GM12865 (cell line): ENCODE results near the gene ZSCAN18.

ENCODE experiments used
- DNase-seq: peaks from one replicate; pipeline ENCODE4 v3.0.0; 2010; ENCODE audit warnings: low read depth
- H3K4me3 ChIP-seq: 2 replicates; pipeline ENCODE4 v1.5.1; 2011; ENCODE audit warnings: mild to moderate bottlenecking, low read depth, low read length, control low read depth
- CTCF ChIP-seq: IDR thresholded peaks from 2 replicates; pipeline ENCODE4 v1.5.1; 2011; ENCODE audit warnings: low read length, control low read depth, low read depth, inconsistent platforms; ENCODE audit not compliant: insufficient read depth; ENCODE audit errors: missing control alignments

Gene ZSCAN18

GRCh38 chr19:58054901-58055874 is 42.8 kb downstream of the ZSCAN18 start:
- no peak for TF ChIP-seq CTCF
- no peak for DNase-seq
- no peak overlapping the region for H3K4me3 ChIP-seq

GRCh38 chr19:58053480-58054156 is 44.4 kb downstream of the ZSCAN18 start:
- no peak for TF ChIP-seq CTCF
- DNase-seq, result no peak
- no peak overlapping the region for H3K4me3 ChIP-seq

- no peak for DNase-seq
- no peak for TF ChIP-seq CTCF
- H3K4me3 ChIP-seq, result no peak overlapping the region
These were observed 45.8 kb downstream of the ZSCAN18 start for GRCh38 chr19:58052256-58052655.

GRCh38 chr19:58047672-58048071 is 50.4 kb downstream of the ZSCAN18 start:
- no peak for DNase-seq
- H3K4me3 ChIP-seq, result no peak overlapping the region
- no peak for TF ChIP-seq CTCF

GRCh38 chr19:58046856-58047255 is 51.2 kb downstream of the ZSCAN18 start:
- DNase-seq, result no peak
- no peak for TF ChIP-seq CTCF
- no peak overlapping the region for H3K4me3 ChIP-seq

GRCh38 chr19:58045411-58046050 is 52.5 kb downstream of the ZSCAN18 start:
- no peak for DNase-seq
- H3K4me3 ChIP-seq, result no peak overlapping the region
- no peak for TF ChIP-seq CTCF
